GM23338 (cell line): ENCODE measurements around the gene NFATC1. TPM values are rescaled to one million over a fixed set of nuclear protein-coding genes. Genes with fewer than 3 reads are reported as not detected.
A peak's percentile ranks its signal among the peaks of the same experiment; 100 is the strongest.

Source experiments
- ATAC-seq: fragments of 200-7000 bp; cut with Tn5 transposase; 3 replicates; pipeline ENCODE4 v1.9.1; 2020
- DNase-seq: peaks from one replicate; pipeline ENCODE4 v3.0.0-alpha.2; 2015; ENCODE audit warnings: low spot score
- H2AFZ ChIP-seq: fragments of 200-600 bp; sonication (generic); 2 replicates; pipeline ENCODE4 v1.8.0; 2016; ENCODE audit warnings: antibody characterized with exemption, mild to moderate bottlenecking, moderate library complexity
- H3F3A ChIP-seq: fragments of 200-600 bp; sonication (generic); replicated peaks from 2 replicates; pipeline ENCODE4 v1.8.0; 2017; ENCODE audit warnings: antibody characterized with exemption, mixed run types, low read depth
- H3K27ac ChIP-seq: fragments of 200-600 bp; sonication (generic); 2 replicates; pipeline ENCODE4 v1.6.1; 2016; ENCODE audit warnings: low read depth
- H3K27me3 ChIP-seq: fragments of 200-600 bp; sonication (generic); 2 replicates; pipeline ENCODE4 v1.8.0; 2016; ENCODE audit warnings: mild to moderate bottlenecking, mixed run types, moderate library complexity; ENCODE audit not compliant: insufficient read depth
- H3K36me3 ChIP-seq: fragments of 200-600 bp; sonication (generic); 2 replicates; pipeline ENCODE4 v1.8.0; 2016; ENCODE audit warnings: mild to moderate bottlenecking; ENCODE audit not compliant: insufficient read depth
- H3K4me1 ChIP-seq: fragments of 200-600 bp; sonication (generic); 2 replicates; pipeline ENCODE4 v1.8.0; 2016; ENCODE audit warnings: mild to moderate bottlenecking, moderate library complexity; ENCODE audit not compliant: insufficient read depth
- H3K4me2 ChIP-seq: fragments of 200-600 bp; sonication (generic); 2 replicates; pipeline ENCODE4 v1.7.1; 2017; ENCODE audit warnings: mixed run types
- H3K4me3 ChIP-seq: fragments of 200-600 bp; sonication (generic); 2 replicates; pipeline ENCODE4 v1.6.1; 2016; ENCODE audit warnings: mixed run types
- H3K79me2 ChIP-seq: fragments of 200-600 bp; sonication (generic); replicated peaks from 2 replicates; pipeline ENCODE4 v1.8.0; 2017; ENCODE audit warnings: mild to moderate bottlenecking; ENCODE audit not compliant: insufficient read depth
- H3K9me2 ChIP-seq: fragments of 200-600 bp; sonication (generic); 2 replicates; pipeline ENCODE4 v1.8.0; 2017; ENCODE audit not compliant: insufficient read depth
- H4K20me1 ChIP-seq: fragments of 200-600 bp; sonication (generic); replicated peaks from 2 replicates; pipeline ENCODE4 v1.8.0; 2017; ENCODE audit warnings: mild to moderate bottlenecking; ENCODE audit not compliant: insufficient read depth
- H3K27ac Mint-ChIP-seq: 2 replicates; pipeline ENCODE4 v1.8.0; 2020; ENCODE audit warnings: inconsistent platforms, mild to moderate bottlenecking, moderate library complexity, mixed read lengths
- H3K27me3 Mint-ChIP-seq: 3 replicates; pipeline ENCODE4 v1.8.0; 2022; ENCODE audit warnings: low read depth, mild to moderate bottlenecking, moderate library complexity, mixed read lengths, inconsistent platforms; ENCODE audit not compliant: insufficient read depth, poor library complexity
- H3K36me3 Mint-ChIP-seq: 3 replicates; pipeline ENCODE4 v1.8.0; 2021; ENCODE audit warnings: low read depth, mild to moderate bottlenecking, inconsistent platforms, moderate library complexity, mixed read lengths
- H3K4me1 Mint-ChIP-seq: 3 replicates; pipeline ENCODE4 v1.8.0; 2020; ENCODE audit warnings: mild to moderate bottlenecking, inconsistent platforms, mixed read lengths
- H3K4me3 Mint-ChIP-seq: 3 replicates; pipeline ENCODE4 v1.8.0; 2021; ENCODE audit warnings: moderate library complexity, mild to moderate bottlenecking, inconsistent platforms, mixed read lengths
- H3K9me3 Mint-ChIP-seq: 3 replicates; pipeline ENCODE4 v1.8.0; 2020; ENCODE audit warnings: moderate library complexity, mild to moderate bottlenecking, inconsistent platforms, mixed read lengths
- CREB1 ChIP-seq: fragments of 250-450 bp; sonication (Bioruptor Pico); IDR thresholded peaks from 2 replicates; pipeline ENCODE4 v1.5.0; 2020; ENCODE audit warnings: low read depth, mild to moderate bottlenecking, moderate library complexity
- CTCF ChIP-seq, 2 experiments: fragments of 200-600 bp in 1 of 2; sonication (generic) in 1 of 2; conservative IDR thresholded peaks; 2 replicates each; pipeline versions ENCODE4 v1.5.1 to v1.6.1; 2016 to 2017; ENCODE audit warnings: antibody characterized with exemption in 2 of 2, low read depth in 2 of 2, mild to moderate bottlenecking in 2 of 2, moderate library complexity in 1 of 2
- EZH2 ChIP-seq: fragments of 200-600 bp; sonication (generic); IDR thresholded peaks from one replicate; pipeline ENCODE4 v1.8.0; 2017; ENCODE audit warnings: antibody characterized with exemption, mild to moderate bottlenecking, low read depth; ENCODE audit not compliant: unreplicated experiment
- EZH2phosphoT487 ChIP-seq: fragments of 200-600 bp; sonication (generic); IDR thresholded peaks from one replicate; pipeline ENCODE4 v1.8.1; 2018; ENCODE audit warnings: antibody characterized with exemption; ENCODE audit not compliant: unreplicated experiment
- JUNB ChIP-seq: IDR thresholded peaks from one replicate; pipeline ENCODE4 v1.6.1; 2016; ENCODE audit warnings: antibody characterized with exemption; ENCODE audit not compliant: unreplicated experiment
- NANOG ChIP-seq: IDR thresholded peaks from 2 replicates; pipeline ENCODE4 v1.6.1; 2016; ENCODE audit warnings: antibody characterized with exemption, borderline replicate concordance
- REST ChIP-seq: IDR thresholded peaks from one replicate; pipeline ENCODE4 v1.6.1; 2018; ENCODE audit warnings: antibody characterized with exemption; ENCODE audit not compliant: unreplicated experiment
- STAT1 ChIP-seq: IDR thresholded peaks from one replicate; pipeline ENCODE4 v1.6.1; 2016; ENCODE audit warnings: antibody characterized with exemption; ENCODE audit not compliant: unreplicated experiment
- ZNF331 ChIP-seq: fragments of 250-450 bp; sonication (Bioruptor Pico); IDR thresholded peaks from 2 replicates; pipeline ENCODE4 v1.5.0; 2020; ENCODE audit warnings: low read depth, mild to moderate bottlenecking, moderate library complexity
- polyA plus RNA-seq: library from polyadenylated mRNA; unstranded; fragments of >200 nt; fragmentation: Nextera tagmentation; extraction: Ambion mirVana; gene quantifications from 2 replicates; pipeline ENCODE4 v1.2.1, GENCODE V29; 2016
- total RNA-seq: library from RNA; depleted of rRNA; stranded (reverse); fragments of >200 nt; shearing (Covaris generic); gene quantifications from 2 replicates; pipeline ENCODE4 v1.2.3, GENCODE V29; 2014
- TF ChIP-seq, protein P1 (sequence below): IDR thresholded peaks from 2 replicates; pipeline ENCODE4 v1.6.1; 2016; ENCODE audit warnings: antibody characterized with exemption

NFATC1 gene
- total and polyA plus RNA-seq, 2 experiments from 2014 or later = 3.9 to 6.4 TPM

GRCh38 chr18:79458917-79459803, 63.4 kb downstream of the NFATC1 start:
- Mint-ChIP-seq H3K9me3 (no peaks in the 10 kb centered on the region), H3K36me3 (peaks cover 5% of the 10 kb centered on the region; the same call in 1 of the 3 replicates), H3K27ac (0 out of 2 replicates have a peak overlapping the region, but pooled peaks have one; percentile 24), H3K27me3 (peaks cover 9% of the 10 kb centered on the region), H3K4me3 (no peak overlapping the region), H3K4me1 (peaks cover 14% of the 10 kb centered on the region)
- ATAC-seq = no peak
- no peaks in the 10 kb centered on the region for H4K20me1 ChIP-seq
- no peaks in the 10 kb centered on the region for H3F3A ChIP-seq
- no peak overlapping the region for H3K27ac ChIP-seq
- H2AFZ ChIP-seq = no peak overlapping the region
- no peak for DNase-seq
- no peak overlapping the region for H3K4me3 ChIP-seq
- no peaks in the 10 kb centered on the region for H3K9me2 ChIP-seq
- no peaks in the 10 kb centered on the region; the same call in 1 of the 2 replicates for H3K36me3 ChIP-seq
- no peaks in the 10 kb centered on the region for H3K79me2 ChIP-seq
- no peak overlapping the region for H3K4me2 ChIP-seq
- no peaks in the 10 kb centered on the region for H3K27me3 ChIP-seq
- H3K4me1 ChIP-seq = peaks cover 7% of the 10 kb centered on the region
- TF ChIP-seq JUNB = no peak
- no peak for TF ChIP-seq STAT1
- TF ChIP-seq CREB1 = no peak
- no peak for TF ChIP-seq REST
- TF ChIP-seq CTCF (conservative IDR thresholded peaks at IDR 0.05; ENCODE audit: low read depth in 2 of 2) = no peak
- no peak for TF ChIP-seq EZH2phosphoT487
- no peak for TF ChIP-seq NANOG
- TF ChIP-seq ZNF331 (CRISPR knock-in tag) = no peak

DNA sequence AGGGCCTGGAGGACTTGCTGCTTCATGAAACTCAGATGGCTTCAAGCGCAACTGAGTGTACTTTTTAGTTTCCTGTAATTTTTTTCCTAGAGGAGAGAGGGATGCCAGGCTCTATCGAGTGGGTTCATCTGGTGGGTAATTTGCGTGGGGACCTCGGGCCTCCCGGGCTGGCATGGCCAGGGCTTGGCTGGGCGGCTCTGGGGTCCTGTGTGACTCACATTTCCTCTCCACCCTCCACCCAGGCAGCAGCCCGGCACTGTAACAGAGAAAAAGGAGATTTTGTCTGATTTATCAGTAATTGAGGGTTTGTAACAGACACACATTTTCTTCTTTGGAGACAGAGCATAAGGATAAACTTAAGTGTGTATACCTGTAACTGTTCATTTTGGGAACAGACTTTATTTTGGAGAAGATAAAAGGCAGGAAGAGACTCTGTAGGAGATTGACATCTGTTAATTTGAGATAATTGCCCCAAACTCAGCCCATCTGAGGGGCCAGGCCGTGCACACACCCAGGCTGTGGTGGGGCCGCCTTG, 64.3 kb downstream of the NFATC1 start:
- no peak overlapping the region for H3K4me3 Mint-ChIP-seq
- peaks cover 7% of the 10 kb centered on the region for H3K4me1 ChIP-seq
- no peak overlapping the region for H3K4me3 ChIP-seq
- 0 out of 2 replicates have a peak overlapping the region, but pooled peaks have one; percentile 42 for H3K4me2 ChIP-seq
- no peaks in the 10 kb centered on the region for H3K9me3 Mint-ChIP-seq
- H3K27ac ChIP-seq = 0 out of 2 replicates have a peak overlapping the region, but pooled peaks have one; percentile 50
- peaks cover 5% of the 10 kb centered on the region; the same call in 1 of the 3 replicates for H3K36me3 Mint-ChIP-seq
- no peaks in the 10 kb centered on the region for H3K9me2 ChIP-seq
- H3K4me1 Mint-ChIP-seq = peaks cover 16% of the 10 kb centered on the region
- H3F3A ChIP-seq = no peaks in the 10 kb centered on the region
- DNase-seq (no peak), ATAC-seq (no peak; the same call in 2 of the 3 replicates)
- H3K27ac Mint-ChIP-seq = peak overlapping the region; percentile 24; the same call in 1 of the 2 replicates
- H3K36me3 ChIP-seq = no peaks in the 10 kb centered on the region; the same call in 1 of the 2 replicates
- H3K79me2 ChIP-seq = no peaks in the 10 kb centered on the region
- no peaks in the 10 kb centered on the region for H4K20me1 ChIP-seq
- H3K27me3 ChIP-seq = no peaks in the 10 kb centered on the region
- peaks cover 9% of the 10 kb centered on the region for H3K27me3 Mint-ChIP-seq
- H2AFZ ChIP-seq = no peak overlapping the region
- no peak for TF ChIP-seq ZNF331 (CRISPR knock-in tag)
- TF ChIP-seq CTCF (conservative IDR thresholded peaks at IDR 0.05; ENCODE audit: low read depth in 2 of 2) = no peak
- no peak for TF ChIP-seq EZH2phosphoT487
- TF ChIP-seq STAT1 = no peak
- no peak for TF ChIP-seq EZH2
- TF ChIP-seq, protein P1, sequence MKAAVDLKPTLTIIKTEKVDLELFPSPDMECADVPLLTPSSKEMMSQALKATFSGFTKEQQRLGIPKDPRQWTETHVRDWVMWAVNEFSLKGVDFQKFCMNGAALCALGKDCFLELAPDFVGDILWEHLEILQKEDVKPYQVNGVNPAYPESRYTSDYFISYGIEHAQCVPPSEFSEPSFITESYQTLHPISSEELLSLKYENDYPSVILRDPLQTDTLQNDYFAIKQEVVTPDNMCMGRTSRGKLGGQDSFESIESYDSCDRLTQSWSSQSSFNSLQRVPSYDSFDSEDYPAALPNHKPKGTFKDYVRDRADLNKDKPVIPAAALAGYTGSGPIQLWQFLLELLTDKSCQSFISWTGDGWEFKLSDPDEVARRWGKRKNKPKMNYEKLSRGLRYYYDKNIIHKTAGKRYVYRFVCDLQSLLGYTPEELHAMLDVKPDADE = no peak
- no peak for TF ChIP-seq CREB1
- no peak for TF ChIP-seq JUNB
